ENCODE data around the gene DIP2B.

The DIP2B gene

GRCh38 chr12:50711121-50711520 is 206.3 kb downstream of the DIP2B start:
- Histone ChIP-seq H3K4me1 (ENCODE audit: insufficient read depth, low read length) (no peaks in the 10 kb centered on the region), H3K9me3 (ENCODE audit: control insufficient read depth, insufficient read depth, low read length) (no peaks in the 10 kb centered on the region), H3K9ac (ENCODE audit: low read depth, low read length) (no peak overlapping the region), H3K36me3 (ENCODE audit: insufficient read depth, low read length) (peaks cover 19% of the 10 kb centered on the region)

GRCh38 chr12:50715174-50715573 is 210.4 kb downstream of the DIP2B start:
- no peaks in the 10 kb centered on the region for H3K9me3 ChIP-seq (ENCODE audit: control insufficient read depth, insufficient read depth, low read length)
- H3K9ac ChIP-seq (ENCODE audit: low read depth, low read length): no peak overlapping the region
- H3K4me1 ChIP-seq (ENCODE audit: insufficient read depth, low read length): no peaks in the 10 kb centered on the region
- peaks cover 15% of the 10 kb centered on the region for H3K36me3 ChIP-seq (ENCODE audit: insufficient read depth, low read length)

- peaks cover 20% of the 10 kb centered on the region for H3K36me3 ChIP-seq (ENCODE audit: insufficient read depth, low read length)
- no peaks in the 10 kb centered on the region for H3K9me3 ChIP-seq (ENCODE audit: control insufficient read depth, insufficient read depth, low read length)
- no peaks in the 10 kb centered on the region for H3K4me1 ChIP-seq (ENCODE audit: insufficient read depth, low read length)
- no peak overlapping the region for H3K9ac ChIP-seq (ENCODE audit: low read depth, low read length)
Observed at GRCh38 chr12:50718760-50719159, 214.0 kb downstream of the DIP2B start.

GRCh38 chr12:50720085-50720484 is 215.3 kb downstream of the DIP2B start:
- H3K4me1 ChIP-seq (ENCODE audit: insufficient read depth, low read length): no peaks in the 10 kb centered on the region
- peaks cover 28% of the 10 kb centered on the region for H3K36me3 ChIP-seq (ENCODE audit: insufficient read depth, low read length)
- no peaks in the 10 kb centered on the region for H3K9me3 ChIP-seq (ENCODE audit: control insufficient read depth, insufficient read depth, low read length)
- no peak overlapping the region for H3K9ac ChIP-seq (ENCODE audit: low read depth, low read length)

- Histone ChIP-seq H3K36me3 (ENCODE audit: insufficient read depth, low read length) (peaks cover 26% of the 10 kb centered on the region), H3K9me3 (ENCODE audit: control insufficient read depth, insufficient read depth, low read length) (no peaks in the 10 kb centered on the region), H3K9ac (ENCODE audit: low read depth, low read length) (no peak overlapping the region), H3K4me1 (ENCODE audit: insufficient read depth, low read length) (no peaks in the 10 kb centered on the region)
Observed at GRCh38 chr12:50720501-50720900, 215.7 kb downstream of the DIP2B start.

- Histone ChIP-seq H3K9me3 (ENCODE audit: control insufficient read depth, insufficient read depth, low read length) (no peaks in the 10 kb centered on the region), H3K9ac (ENCODE audit: low read depth, low read length) (no peak overlapping the region), H3K36me3 (ENCODE audit: insufficient read depth, low read length) (peaks cover 21% of the 10 kb centered on the region), H3K4me1 (ENCODE audit: insufficient read depth, low read length) (no peaks in the 10 kb centered on the region)
Observed at GRCh38 chr12:50723865-50724264, 219.1 kb downstream of the DIP2B start.

- no peaks in the 10 kb centered on the region for H3K9me3 ChIP-seq (ENCODE audit: control insufficient read depth, insufficient read depth, low read length)
- H3K9ac ChIP-seq (ENCODE audit: low read depth, low read length): no peak overlapping the region
- peaks cover 21% of the 10 kb centered on the region for H3K36me3 ChIP-seq (ENCODE audit: insufficient read depth, low read length)
- no peaks in the 10 kb centered on the region for H3K4me1 ChIP-seq (ENCODE audit: insufficient read depth, low read length)
Observed at GRCh38 chr12:50725011-50725942, 220.5 kb downstream of the DIP2B start.

GRCh38 chr12:50727466-50727865 is 222.7 kb downstream of the DIP2B start:
- Histone ChIP-seq H3K9ac (ENCODE audit: low read depth, low read length) (no peak overlapping the region), H3K4me1 (ENCODE audit: insufficient read depth, low read length) (no peaks in the 10 kb centered on the region), H3K9me3 (ENCODE audit: control insufficient read depth, insufficient read depth, low read length) (no peaks in the 10 kb centered on the region), H3K36me3 (ENCODE audit: insufficient read depth, low read length) (peaks cover 19% of the 10 kb centered on the region)

- no peaks in the 10 kb centered on the region for H3K9me3 ChIP-seq (ENCODE audit: control insufficient read depth, insufficient read depth, low read length)
- no peaks in the 10 kb centered on the region for H3K4me1 ChIP-seq (ENCODE audit: insufficient read depth, low read length)
- peaks cover 19% of the 10 kb centered on the region for H3K36me3 ChIP-seq (ENCODE audit: insufficient read depth, low read length)
- H3K9ac ChIP-seq (ENCODE audit: low read depth, low read length): no peak overlapping the region
Observed at GRCh38 chr12:50728417-50728816, 223.6 kb downstream of the DIP2B start.

GRCh38 chr12:50728841-50729240 is 224.1 kb downstream of the DIP2B start:
- H3K36me3 ChIP-seq (ENCODE audit: insufficient read depth, low read length): peaks cover 18% of the 10 kb centered on the region
- no peaks in the 10 kb centered on the region for H3K4me1 ChIP-seq (ENCODE audit: insufficient read depth, low read length)
- H3K9me3 ChIP-seq (ENCODE audit: control insufficient read depth, insufficient read depth, low read length): no peaks in the 10 kb centered on the region
- no peak overlapping the region for H3K9ac ChIP-seq (ENCODE audit: low read depth, low read length)

- H3K9ac ChIP-seq (ENCODE audit: low read depth, low read length): no peak overlapping the region
- H3K36me3 ChIP-seq (ENCODE audit: insufficient read depth, low read length): peaks cover 9% of the 10 kb centered on the region
- H3K4me1 ChIP-seq (ENCODE audit: insufficient read depth, low read length): no peaks in the 10 kb centered on the region
- H3K9me3 ChIP-seq (ENCODE audit: control insufficient read depth, insufficient read depth, low read length): no peaks in the 10 kb centered on the region
Observed at GRCh38 chr12:50732591-50732990, 227.8 kb downstream of the DIP2B start.

GRCh38 chr12:50733706-50734105 is 228.9 kb downstream of the DIP2B start:
- no peak overlapping the region for H3K9ac ChIP-seq (ENCODE audit: low read depth, low read length)
- peaks cover 14% of the 10 kb centered on the region for H3K36me3 ChIP-seq (ENCODE audit: insufficient read depth, low read length)

GRCh38 chr12:50734409-50735263 is 229.9 kb downstream of the DIP2B start:
- Histone ChIP-seq H3K9ac (ENCODE audit: low read depth, low read length) (no peak overlapping the region), H3K4me1 (ENCODE audit: insufficient read depth, low read length) (no peaks in the 10 kb centered on the region), H3K9me3 (ENCODE audit: control insufficient read depth, insufficient read depth, low read length) (no peaks in the 10 kb centered on the region), H3K36me3 (ENCODE audit: insufficient read depth, low read length) (peaks cover 20% of the 10 kb centered on the region)

More at GRCh38 chr12:50733706-50734105, 228.9 kb downstream of the DIP2B start:
- Histone ChIP-seq H3K4me1 (ENCODE audit: insufficient read depth, low read length) (no peaks in the 10 kb centered on the region), H3K9me3 (ENCODE audit: control insufficient read depth, insufficient read depth, low read length) (no peaks in the 10 kb centered on the region)

GRCh38 chr12:50739611-50740010 is 234.8 kb downstream of the DIP2B start:
- no peaks in the 10 kb centered on the region for H3K4me1 ChIP-seq (ENCODE audit: insufficient read depth, low read length)
- peaks cover 19% of the 10 kb centered on the region for H3K36me3 ChIP-seq (ENCODE audit: insufficient read depth, low read length)
- no peaks in the 10 kb centered on the region for H3K9me3 ChIP-seq (ENCODE audit: control insufficient read depth, insufficient read depth, low read length)
- no peak overlapping the region for H3K9ac ChIP-seq (ENCODE audit: low read depth, low read length)

Measured in ES-I3 (cell line).